LoVo (cell line): ENCODE results near the gene SEC16A.

Source experiments
- DNase-seq: peaks from one replicate; pipeline ENCODE4 v3.0.0-alpha.2; 2016; ENCODE audit warnings: low spot score

Gene SEC16A

DNA sequence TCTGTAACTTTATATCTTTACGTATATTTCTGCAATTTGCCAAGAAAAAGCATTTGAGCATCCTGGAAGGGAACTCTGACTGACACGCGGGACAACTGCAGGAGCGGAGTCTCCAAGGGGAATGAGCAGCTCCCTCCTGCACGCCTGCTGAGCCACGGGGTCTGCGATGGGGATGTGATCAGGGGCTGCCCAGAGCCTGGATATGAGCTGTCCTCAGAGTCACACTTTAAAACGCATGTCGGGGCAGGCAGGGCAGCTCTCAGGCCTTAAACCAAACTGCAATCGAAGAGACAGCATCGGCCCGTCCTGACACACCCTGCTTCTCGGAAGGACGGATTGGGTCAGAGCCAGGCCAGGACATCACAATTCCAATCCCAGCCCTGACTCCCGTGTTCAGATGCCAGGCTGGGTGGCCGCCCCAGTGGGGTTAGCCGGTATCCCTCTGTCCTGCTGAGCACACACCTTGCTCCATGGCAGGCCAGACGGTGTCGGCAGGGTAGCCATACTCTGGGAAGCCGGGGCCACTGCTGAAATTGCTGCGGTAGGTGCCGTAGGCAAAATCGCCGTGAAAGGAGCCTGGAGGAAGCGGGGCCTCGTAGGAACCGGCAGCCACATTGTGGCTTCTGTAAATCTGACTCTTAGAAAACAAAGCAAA, 17.2 kb downstream of the SEC16A start:
- DNase-seq = no peak

DNA sequence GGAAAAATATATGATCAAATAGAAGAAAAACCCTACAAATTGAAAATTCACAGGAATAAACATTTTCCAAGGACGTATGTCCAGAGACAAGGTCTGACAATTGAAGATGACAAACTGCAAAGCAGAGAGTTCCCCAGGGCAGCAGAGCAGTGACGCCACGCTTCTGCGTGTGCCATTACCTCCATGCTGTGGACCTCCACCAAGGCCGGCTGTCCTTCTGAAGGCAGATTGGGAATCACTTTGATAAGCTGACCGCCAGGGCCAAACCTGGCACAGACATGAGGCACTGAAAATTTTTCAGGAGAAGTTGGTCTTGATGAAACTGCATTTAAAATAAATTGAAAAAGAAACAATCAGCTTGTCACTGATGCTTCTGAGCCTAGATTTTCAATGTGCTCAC, 18.6 kb downstream of the SEC16A start:
- DNase-seq = no peak

DNA sequence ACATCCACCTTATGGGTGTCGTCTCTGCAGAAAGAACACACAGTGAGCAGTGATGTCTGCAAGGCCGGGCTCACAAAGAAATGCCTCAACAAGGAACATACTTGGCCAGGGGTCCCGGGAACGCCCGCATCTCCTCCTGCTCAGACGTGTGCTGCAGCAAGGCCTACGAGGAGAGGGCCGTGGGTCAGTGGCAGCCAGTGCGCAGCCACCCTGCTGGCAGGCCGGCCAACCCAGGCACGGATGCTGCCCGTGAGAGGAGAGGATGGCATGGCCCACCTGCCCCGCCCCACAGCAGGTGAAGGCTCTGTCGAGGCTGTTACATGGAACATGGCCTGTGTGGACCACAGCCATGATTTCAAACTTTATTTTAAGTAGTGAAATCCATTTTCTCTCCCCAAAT, 19.3 kb downstream of the SEC16A start:
- DNase-seq = no peak

DNA sequence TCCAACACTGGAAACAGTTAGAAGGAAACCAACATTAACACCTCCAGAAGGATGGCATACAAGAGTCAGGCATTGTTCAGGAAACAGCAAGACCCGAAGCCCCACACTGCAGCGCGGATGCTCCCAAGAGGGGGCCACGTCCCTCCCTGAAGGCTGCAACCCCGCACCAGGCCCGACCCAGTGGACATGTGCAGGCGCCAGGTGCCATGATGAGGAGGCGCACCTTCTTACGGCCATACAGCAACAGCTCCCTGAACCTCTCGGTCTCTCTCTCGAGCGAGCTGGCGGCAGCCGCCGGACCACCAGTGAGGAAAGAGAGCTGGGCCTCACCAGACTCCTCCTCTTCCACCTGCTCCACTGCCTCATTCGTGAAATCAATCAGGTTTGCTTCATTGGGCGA, 20.2 kb downstream of the SEC16A start:
- no peak for DNase-seq

DNA sequence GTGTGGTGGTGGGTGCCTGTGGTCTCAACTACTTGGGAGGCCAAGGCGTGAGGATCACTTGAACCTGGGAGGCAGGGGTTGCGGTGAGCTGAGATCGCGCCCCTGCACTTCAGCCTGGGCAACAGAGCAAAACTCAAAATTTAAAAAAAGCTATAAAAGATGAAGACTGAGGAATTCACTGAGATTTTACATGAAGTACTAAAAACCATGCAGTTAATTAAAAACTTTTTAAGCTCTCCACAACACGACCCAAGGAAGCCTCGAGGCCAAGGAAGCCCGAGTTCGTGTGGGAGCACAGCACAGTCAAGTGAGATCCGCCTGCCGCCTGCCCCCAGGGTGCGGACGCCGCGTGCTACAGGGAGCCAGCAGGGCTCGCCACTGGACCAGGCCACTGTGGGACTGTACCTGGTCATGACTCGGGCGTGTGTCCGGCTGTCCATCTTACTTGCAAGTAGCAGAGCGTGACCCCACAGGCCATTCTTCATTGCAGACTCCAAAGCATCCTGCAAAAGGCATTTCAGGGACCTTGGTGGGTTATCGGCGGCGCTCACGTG, 22.0 kb downstream of the SEC16A start:
- no peak for DNase-seq

DNA sequence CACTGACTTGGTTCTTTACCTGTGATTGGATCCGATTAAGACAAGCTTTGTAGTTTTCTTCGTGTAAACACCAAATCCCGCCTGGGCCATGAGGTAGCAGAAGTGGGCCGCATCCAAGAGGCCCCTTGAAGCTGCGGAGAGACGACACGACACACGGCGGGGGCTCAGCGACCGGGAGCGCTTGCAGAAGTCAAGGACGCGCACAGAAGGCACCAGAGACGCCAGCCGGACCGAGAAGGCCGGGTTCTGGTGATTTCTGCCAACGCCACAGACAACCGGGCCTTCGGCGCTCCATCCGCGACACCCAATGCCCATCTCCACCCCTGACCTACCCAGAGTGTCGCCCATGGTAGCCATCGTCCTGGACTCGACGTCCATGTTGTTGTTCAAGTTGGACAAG, 23.4 kb downstream of the SEC16A start:
- no peak for DNase-seq

DNA sequence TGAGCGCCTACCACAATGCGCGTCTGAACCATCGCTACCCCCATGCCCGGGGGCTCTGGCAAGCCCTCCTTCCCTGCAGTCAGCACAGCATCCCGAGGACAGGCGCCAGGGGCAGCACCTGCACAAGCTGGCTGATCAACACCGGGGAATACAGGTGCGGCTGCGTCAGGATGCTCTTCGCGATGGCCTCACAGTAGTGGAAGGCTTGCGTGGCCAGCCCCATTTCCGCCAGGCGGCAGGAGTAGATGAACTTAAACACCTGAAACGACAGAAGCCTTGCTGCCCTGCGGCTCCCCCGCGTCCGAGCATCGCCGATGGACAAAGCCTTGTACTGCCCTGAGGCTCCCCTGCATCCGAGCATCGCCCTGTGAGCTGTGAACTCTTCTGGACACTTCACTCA, 25.5 kb downstream of the SEC16A start:
- DNase-seq = no peak

DNA sequence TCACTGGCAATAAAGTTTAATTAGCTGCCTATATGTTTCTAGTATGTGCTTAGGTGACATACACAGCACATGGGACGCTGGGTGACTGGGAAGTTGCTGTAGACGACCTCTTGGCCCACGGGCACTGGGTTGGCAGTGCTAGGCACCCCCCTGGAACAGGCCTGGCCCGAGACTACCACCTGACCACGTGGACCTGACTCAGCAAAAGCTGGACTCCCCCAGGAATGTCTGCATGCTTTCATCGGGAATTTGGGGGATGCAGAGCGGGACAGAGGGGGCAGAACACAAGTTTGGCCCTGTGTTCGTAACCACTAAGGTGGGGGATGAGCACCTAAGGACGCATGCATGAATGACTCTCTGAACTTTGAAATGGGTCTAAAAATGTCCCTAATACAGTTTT, 26.6 kb downstream of the SEC16A start:
- DNase-seq = no peak

DNA sequence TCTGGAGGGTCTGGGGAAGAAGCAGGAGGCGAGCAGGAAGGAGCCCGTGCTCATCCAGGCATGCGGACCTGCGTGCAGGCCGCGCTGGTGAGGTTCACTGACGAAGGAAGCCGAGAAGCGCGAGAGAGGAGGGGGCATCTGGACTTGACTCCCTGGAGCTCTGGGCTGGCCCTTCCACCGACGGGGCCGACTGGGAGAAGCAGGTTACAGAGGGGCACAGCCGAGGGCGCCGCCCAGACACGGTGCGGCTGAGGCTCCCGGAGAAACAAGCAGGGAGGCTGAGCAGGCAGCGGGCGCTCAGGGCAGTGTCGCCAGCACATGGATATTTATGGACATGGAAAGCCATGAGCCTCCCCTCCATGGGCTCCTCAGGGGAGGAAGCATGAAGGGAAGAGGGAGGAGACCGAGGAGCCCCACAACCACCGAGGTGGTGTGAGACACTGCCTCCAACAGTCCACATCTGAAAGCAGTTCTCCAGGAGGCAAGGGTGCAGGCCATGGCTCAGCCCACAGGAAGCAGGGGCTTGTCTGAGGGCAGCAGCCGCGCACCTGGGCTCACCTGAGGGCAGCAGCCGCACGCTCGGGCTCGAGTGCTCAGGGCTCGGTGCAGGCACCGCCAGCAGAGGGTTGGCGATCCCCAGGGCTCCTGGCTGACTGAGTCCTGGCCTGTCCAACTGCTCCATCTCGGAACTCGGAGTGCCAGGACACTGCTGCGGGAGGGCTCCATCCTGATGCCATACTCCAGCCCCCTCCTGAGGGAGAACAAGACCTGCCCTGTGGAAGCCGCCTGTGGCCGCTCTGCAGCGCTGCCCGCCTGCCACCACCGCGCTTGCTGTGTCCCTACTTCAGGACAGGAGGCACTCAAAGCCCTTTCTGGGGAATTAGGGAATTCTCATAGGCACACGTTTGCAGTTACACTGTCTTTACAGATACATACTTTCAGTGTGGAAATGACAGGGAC, 27.5 kb downstream of the SEC16A start:
- no peak for DNase-seq

DNA sequence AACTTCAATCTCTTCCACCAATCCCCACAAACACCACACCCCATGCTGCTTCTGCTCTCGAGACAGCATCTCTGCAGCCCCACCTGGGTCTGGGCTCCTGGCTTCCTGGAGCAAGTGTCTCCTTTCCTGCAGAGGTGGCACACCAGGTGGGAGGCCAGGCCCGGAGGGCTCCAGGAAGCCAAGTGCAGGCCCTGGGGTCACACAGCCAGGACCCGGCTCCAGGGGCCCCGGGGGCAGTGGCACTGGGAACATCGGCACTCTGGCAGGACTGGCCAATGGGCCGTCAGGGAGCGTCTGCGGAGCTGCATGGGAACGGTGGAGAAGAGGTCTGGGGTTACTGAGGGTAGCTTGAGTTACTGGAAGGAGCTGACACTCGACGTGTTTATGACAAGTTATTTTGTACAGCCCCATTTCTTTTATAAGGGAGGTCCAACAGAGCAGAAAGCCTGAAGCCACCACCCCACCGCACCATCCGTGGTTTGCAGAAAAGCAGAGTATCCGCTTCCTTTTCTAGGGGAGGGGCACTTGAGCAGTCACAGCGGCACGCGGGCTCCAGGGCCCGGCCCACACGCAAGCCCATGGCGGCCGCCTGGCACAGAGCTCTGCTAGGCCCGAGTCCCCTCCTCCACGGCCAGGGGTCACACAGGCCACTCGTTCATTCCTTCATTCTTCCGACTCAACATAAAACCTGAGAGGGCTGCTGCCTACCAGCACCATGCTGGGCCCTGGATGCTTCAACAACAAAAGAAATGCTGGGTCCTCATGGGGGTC, 28.6 kb downstream of the SEC16A start:
- no peak for DNase-seq

DNA sequence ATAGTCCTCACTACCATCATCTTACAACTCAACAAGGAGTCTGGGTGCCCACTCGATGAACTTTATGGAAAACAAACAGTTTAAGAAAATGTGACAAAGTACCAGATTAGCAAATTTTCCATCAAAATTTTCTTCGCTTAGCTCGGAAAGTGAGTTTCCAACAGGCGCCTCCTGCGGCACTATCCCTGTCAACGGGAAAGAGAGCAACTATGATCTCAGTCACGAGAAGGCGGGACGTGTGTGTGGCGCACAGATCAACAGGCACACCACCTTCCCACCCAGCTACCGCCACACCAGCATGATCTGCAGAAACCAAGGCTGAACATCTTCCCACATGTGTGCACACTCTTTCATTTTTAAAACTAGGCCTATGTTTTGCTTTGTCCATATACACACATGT, 29.5 kb downstream of the SEC16A start:
- DNase-seq = no peak

DNA sequence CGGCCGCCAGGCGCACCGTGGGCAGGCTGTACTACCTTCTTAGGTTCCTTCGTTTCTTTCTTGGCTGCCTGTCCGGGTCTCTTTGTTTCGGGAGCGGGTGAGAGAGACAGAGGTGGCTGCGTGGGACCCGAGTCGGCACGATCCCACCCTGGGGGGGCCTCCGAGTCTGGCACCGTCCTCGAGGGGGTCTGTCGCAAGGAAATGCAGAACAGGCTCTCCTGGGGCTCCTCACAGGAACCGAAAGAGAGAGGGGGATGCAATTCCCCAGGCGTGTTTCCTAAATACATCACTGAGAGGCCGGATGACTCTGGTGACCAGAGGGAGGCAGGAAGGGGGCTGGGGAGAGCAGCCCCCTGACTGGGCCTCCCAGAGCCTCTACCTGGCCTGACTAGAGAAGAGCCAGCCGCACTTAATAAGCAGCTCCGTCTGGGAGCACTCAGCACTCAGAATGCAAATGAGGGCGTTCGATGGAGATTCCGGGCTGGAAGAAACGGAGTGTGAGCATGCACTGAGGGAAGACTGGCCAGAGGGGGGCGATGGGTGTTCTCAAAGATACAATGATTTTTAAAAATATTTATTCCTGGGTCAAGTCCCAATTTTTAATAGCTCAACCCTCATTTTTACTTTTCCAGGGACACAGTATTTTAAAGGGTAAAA, 31.5 kb downstream of the SEC16A start:
- DNase-seq = no peak

DNA sequence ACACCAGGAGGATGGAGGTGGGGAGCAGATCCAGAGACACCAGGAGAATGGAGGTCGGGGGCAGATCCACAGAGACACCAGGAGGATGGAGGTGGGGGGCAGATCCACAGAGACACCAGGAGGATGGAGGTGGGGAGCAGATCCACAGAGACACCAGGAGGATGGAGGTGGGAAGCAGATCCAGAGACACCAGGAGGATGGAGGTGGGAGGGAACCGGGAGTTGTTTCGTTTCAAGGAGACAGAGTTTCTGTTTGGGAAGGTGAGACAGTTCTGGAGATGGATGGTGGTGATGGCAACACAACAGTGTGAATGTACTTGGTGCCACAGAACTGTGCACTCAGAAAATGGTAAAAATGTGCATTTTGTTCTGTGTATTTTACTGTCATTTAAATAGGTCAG, 34.2 kb downstream of the SEC16A start:
- no peak for DNase-seq

DNA sequence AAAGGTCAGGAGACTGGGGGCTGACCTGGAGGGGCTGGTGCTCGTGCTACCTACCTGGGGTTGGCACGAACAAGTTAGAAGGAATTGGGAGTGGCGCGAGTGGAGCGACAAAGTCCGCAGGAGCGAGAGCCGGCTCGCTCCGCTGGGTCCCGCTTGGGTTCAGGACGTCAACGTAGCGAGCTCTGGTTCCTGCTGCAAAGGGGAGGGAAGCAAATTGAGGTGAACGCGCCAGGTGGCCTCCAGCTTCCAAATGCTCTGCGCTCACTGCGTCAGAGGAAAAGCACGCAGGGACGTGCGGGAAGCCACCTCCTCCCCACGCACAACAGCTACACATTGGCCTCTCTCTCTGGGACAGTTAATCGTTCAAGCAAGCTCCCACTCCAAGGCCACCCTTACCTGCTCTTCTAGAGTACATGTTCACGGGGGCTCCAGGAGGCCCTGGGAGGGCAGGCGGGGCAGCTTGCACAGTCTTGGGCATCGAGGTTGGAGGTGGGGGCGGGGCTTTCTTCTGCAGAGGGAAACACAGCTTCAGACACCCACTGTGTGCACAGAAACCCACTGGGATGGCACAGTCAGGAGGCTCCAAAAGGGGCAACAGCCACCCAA, 35.6 kb downstream of the SEC16A start:
- no peak for DNase-seq

DNA sequence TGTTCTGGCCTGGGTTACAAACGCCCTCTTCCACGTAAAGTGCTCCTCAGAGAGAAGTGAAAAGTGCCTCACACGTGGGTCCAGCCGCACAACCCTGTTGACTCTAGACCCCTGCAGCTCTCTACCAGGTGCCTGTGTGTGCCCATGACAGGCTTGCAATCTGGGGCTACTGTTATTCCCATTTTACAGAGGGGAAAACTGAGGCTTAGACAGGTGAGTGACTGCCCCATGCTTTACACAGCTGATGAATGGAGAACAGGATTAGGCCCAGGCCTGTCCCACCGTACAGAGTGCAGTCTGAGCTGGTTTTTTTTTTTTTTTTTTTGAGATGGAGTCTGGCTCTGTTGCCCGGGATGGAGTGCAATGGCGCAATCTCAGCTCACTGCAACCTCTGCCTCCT, 37.0 kb downstream of the SEC16A start:
- no peak for DNase-seq

DNA sequence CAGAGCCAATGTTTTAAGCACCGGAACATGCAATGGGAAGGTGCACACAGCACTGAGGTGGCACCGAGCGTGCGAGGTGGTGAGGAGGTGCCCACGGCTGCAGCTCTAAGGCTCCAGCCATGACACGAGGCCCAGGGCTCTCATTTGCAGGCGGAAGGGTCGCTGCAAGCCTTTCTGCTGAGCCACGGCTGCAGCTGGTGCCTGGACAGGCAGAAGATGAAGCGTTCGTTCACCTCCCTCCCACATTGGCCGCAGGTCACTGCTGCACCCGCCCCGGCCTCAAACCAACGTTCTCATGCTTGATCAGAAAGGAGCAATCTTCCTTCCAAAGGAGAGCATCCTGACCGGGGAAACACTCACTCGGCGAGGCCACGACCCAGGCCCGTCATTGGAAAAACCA, 38.7 kb downstream of the SEC16A start:
- no peak for DNase-seq

DNA sequence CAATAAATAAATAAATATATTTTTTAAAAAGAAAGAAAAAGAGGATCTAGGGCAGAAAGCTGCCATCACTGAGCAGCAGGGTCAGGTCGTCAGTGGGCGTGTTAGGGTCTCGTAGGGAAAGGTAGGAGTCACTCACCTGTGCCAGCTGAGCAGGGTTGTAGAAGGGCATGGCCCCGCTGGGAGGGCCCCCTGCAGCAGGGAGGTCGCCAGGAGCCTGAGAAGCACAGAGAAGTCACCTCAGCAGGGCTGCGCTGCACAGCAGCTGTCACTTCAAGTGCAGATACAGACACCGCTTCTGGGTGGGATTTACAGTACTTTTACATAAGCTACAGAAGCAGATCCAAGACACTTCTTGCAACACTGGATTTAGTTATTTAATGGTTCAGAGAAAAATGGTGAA, 39.2 kb downstream of the SEC16A start:
- no peak for DNase-seq

DNA sequence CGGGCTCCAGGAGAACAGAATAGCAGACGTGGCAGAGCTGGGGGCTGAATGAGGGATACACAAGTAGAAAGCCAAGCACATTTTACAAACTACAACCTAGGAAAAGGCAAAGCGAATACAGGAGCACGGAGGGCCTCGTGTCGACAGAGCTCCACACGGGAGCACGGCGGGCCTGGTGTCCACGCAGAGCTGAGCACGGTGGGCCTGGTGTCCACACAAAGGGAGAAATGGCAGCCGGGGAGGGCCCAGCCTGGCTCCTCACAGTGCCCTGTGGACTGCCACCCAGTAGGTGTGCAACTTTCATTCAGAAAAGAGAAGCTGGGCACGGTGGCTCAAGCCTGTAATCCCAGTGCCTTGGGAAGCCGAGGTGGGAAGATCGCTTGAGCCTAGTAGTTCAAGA, 39.8 kb downstream of the SEC16A start:
- no peak for DNase-seq

DNA sequence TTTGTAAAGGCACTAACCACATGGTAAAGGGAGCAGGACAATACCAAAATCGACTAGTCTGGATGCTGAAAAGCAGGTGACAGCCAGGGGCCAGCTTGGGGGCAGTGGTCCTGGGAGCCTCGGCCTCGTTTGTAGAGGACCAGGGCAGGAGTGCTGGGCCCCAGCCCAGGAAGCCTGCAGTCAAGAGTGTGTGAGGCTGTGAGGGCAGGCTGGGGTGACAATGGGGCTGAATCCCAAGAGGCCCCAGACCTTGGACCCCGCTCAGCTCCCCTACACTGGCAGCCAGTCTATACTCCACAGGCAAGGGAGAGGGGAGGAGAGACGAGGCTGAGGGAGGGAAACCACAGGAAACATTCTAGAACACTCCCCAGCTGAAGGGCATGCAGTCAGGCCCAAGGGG, 40.6 kb downstream of the SEC16A start:
- no peak for DNase-seq

DNA sequence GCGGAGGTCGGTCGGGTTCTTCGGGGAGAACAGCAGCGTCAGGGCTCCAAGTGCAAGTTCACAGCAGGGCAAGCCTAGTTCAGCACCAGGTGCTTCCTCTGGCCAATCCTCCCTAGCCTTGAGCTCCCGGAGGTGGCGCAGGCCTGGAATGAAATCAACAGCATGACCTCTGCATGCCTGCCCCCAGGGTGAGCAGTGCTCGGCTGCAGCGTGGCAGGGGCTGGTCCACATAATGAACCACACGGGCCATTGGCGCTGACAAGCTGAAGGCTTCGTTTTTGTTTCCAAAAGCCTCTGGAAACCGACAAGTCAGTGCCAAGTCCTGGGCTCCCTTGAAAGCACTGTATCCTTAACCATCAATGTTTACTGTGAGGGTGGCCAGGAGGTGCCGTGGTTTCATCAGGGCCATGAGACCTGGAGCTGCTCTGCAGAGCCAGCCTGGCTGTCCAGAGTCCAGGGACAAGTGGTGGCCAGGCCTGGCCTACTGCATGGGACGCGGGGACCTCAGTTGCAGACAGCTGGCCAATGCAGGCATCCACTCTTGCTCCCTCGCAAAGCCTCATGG, 41.1 kb downstream of the SEC16A start:
- no peak for DNase-seq

DNA sequence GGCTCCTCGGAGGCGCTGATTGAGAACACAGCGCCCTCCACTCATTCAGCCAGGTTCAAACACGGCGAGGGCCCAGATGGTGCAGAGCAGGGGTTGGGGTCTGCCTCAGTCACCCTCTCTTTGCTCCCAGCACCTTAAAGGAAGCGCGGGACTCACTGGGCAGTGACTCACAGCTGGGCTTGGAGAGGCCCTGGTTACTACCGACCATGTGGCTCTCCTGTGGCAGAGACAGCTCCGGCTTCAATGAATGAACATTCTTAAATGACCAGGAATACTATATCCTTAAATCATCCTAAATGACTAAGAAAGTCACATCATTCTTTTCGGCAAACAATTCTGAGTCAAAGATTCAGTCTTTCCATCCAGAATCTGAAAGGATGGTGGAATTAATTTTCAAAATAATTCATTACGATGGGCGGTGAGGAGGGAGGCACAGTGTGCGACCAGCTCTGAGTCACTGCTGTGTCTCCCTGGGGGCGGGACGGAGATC, 41.6 kb downstream of the SEC16A start:
- DNase-seq = no peak
